ENCODE data around the gene WDR6. TPM values are rescaled to one million over a fixed set of nuclear protein-coding genes. Genes with fewer than 3 reads are reported as not detected.

Gene WDR6
- total and polyA plus RNA-seq, 9 of the 15 experiments (the other 6 are each of a cell fraction or from before 2014, with no cell fraction given) = 8.9 to 90.6 (median 44.7) TPM

GRCh38 chr3:49021213-49021812 is 14.1 kb downstream of the WDR6 start (continued):
- peak; percentile 67 to 74 for TF ChIP-seq MNT (conservative IDR thresholded peaks at IDR 0.05)
- TF ChIP-seq POLR2AphosphoS5 (IDR thresholded peaks at IDR 0.05; ENCODE audit: control insufficient read depth, insufficient read depth, low read depth, low read length) = peak; percentile 98
- peak; percentile 43 for TF ChIP-seq L3MBTL2 (IDR thresholded peaks at IDR 0.05)
- peak; percentile 10; the same call in 1 of the 2 replicates for TF ChIP-seq ZNF384 (IDR thresholded peaks at IDR 0.05; ENCODE audit: low read depth, low read length)
- peak; percentile 64 for TF ChIP-seq EGR1 (conservative IDR thresholded peaks at IDR 0.05)
- TF ChIP-seq, protein P1, sequence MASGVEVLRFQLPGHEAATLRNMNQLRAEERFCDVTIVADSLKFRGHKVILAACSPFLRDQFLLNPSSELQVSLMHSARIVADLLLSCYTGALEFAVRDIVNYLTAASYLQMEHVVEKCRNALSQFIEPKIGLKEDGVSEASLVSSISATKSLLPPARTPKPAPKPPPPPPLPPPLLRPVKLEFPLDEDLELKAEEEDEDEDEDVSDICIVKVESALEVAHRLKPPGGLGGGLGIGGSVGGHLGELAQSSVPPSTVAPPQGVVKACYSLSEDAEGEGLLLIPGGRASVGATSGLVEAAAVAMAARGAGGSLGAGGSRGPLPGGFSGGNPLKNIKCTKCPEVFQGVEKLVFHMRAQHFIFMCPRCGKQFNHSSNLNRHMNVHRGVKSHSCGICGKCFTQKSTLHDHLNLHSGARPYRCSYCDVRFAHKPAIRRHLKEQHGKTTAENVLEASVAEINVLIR (CRISPR knock-in tag; IDR thresholded peaks at IDR 0.05) = 0 out of 2 replicates have a peak, but pooled peaks have one; percentile 9
- TF ChIP-seq, protein P2, sequence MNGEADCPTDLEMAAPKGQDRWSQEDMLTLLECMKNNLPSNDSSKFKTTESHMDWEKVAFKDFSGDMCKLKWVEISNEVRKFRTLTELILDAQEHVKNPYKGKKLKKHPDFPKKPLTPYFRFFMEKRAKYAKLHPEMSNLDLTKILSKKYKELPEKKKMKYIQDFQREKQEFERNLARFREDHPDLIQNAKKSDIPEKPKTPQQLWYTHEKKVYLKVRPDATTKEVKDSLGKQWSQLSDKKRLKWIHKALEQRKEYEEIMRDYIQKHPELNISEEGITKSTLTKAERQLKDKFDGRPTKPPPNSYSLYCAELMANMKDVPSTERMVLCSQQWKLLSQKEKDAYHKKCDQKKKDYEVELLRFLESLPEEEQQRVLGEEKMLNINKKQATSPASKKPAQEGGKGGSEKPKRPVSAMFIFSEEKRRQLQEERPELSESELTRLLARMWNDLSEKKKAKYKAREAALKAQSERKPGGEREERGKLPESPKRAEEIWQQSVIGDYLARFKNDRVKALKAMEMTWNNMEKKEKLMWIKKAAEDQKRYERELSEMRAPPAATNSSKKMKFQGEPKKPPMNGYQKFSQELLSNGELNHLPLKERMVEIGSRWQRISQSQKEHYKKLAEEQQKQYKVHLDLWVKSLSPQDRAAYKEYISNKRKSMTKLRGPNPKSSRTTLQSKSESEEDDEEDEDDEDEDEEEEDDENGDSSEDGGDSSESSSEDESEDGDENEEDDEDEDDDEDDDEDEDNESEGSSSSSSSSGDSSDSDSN (IDR thresholded peaks at IDR 0.05; ENCODE audit: borderline replicate concordance in 1 of 2, low read depth in 2 of 2, low read length in 2 of 2) = peak in 1 of 2 experiments; percentile 67; a peak in 2 of 4 replicates
- TF ChIP-seq YY1 (IDR thresholded peaks at IDR 0.05; ENCODE audit: borderline replicate concordance in 1 of 3, control insufficient read depth in 1 of 3, extremely low read depth in 1 of 3, insufficient read depth in 3 of 3, insufficient read length in 1 of 3, insufficient replicate concordance in 2 of 3, low read depth in 1 of 3, low read length in 2 of 3) = peak; percentile 31 to 94 (median 85)
- TF ChIP-seq, protein P3, sequence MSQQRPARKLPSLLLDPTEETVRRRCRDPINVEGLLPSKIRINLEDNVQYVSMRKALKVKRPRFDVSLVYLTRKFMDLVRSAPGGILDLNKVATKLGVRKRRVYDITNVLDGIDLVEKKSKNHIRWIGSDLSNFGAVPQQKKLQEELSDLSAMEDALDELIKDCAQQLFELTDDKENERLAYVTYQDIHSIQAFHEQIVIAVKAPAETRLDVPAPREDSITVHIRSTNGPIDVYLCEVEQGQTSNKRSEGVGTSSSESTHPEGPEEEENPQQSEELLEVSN (IDR thresholded peaks at IDR 0.05; ENCODE audit: borderline replicate concordance in 1 of 2, extremely low read depth in 1 of 2, insufficient read depth in 1 of 2, insufficient read length in 1 of 2, low read depth in 1 of 2, low read length in 1 of 2, poor library complexity in 1 of 2, severe bottlenecking in 1 of 2) = peak in 1 of 2 experiments; percentile 30
- TF ChIP-seq ELF2 (CRISPR knock-in tag; IDR thresholded peaks at IDR 0.05) = 0 out of 2 replicates have a peak, but pooled peaks have one; percentile 37
- TF ChIP-seq HNRNPLL (IDR thresholded peaks at IDR 0.05; ENCODE audit: low read depth, low read length, poor library complexity, severe bottlenecking) = peak; percentile 30
- peak; percentile 88 for TF ChIP-seq MYC (IDR thresholded peaks at IDR 0.05; ENCODE audit: low read depth, low read length)
- TF ChIP-seq MYC (CRISPR knock-in tag; IDR thresholded peaks at IDR 0.05; ENCODE audit: borderline replicate concordance, low read depth) = peak; percentile 76; the same call in 1 of the 2 replicates
- peak; percentile 86; the same call in 1 of the 2 replicates for TF ChIP-seq MBD2 (IDR thresholded peaks at IDR 0.05; ENCODE audit: borderline replicate concordance, low read depth)
- peak; percentile 5; the same call in 1 of the 2 replicates for TF ChIP-seq TFAP4 (CRISPR knock-in tag; IDR thresholded peaks at IDR 0.05; ENCODE audit: borderline replicate concordance)
- TF ChIP-seq, protein P4, sequence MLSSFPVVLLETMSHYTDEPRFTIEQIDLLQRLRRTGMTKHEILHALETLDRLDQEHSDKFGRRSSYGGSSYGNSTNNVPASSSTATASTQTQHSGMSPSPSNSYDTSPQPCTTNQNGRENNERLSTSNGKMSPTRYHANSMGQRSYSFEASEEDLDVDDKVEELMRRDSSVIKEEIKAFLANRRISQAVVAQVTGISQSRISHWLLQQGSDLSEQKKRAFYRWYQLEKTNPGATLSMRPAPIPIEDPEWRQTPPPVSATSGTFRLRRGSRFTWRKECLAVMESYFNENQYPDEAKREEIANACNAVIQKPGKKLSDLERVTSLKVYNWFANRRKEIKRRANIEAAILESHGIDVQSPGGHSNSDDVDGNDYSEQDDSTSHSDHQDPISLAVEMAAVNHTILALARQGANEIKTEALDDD (IDR thresholded peaks at IDR 0.05) = no peak
